IPS-11a (cell line): ENCODE data around the gene CST6.
"Not testable (repeated sequence)": the region's sequence is repeated elsewhere in the genome, so short reads cannot be mapped to it uniquely, and the experiment has no call there.

ENCODE experiments used
- H3K4me3 ChIP-seq: one replicate; pipeline ENCODE4 v1.5.1; 2013; ENCODE audit warnings: low read depth, low read length, control low read depth

Gene CST6

DNA sequence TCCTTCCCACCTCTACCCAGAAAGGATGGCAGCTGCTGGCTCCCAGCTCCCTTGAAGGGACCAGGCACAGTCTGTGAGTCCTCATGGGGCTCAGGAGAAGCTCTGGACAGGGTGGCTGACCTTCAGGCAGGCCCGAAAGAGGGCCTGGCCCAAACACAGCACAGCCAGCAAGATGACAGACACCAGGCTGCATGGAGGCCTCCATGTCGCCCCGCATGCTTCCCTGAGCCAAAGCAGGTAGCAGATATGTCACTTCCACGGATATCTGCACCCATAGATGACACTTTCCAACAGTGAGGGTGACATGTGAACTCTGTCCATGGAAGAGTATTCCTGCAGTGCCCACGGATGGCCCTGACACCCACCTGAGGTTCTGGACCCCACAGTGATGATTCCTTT, 28.2 kb upstream of the CST6 start:
- no peak overlapping the region for H3K4me3 ChIP-seq

GRCh38 chr11:65987336-65987735, 24.5 kb upstream of the CST6 start:
- H3K4me3 ChIP-seq, result no peak overlapping the region

GRCh38 chr11:65988791-65989592, 22.8 kb upstream of the CST6 start:
- H3K4me3 ChIP-seq, result no peak overlapping the region

DNA sequence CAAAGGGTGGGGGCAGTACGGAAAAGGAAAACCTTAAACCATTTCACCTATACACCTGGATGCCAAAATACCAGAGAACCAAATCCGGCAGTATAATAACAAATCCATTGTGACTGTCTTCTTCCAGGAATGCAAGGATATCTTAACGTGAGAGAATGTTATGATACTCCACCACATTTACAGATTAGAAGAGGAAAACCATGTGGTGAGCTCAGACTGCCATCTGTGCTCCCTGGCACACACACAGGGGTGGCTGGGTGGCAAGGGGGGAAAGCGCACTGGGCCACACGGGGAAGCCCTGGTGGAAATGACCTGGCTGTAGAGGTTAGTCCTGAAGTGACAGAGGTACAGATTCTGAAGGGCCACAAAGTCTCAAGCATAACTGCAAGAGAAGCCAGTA, 19.8 kb upstream of the CST6 start:
- H3K4me3 ChIP-seq, result no peak overlapping the region

GRCh38 chr11:65997286-65997685, 14.5 kb upstream of the CST6 start:
- no peak overlapping the region for H3K4me3 ChIP-seq

DNA sequence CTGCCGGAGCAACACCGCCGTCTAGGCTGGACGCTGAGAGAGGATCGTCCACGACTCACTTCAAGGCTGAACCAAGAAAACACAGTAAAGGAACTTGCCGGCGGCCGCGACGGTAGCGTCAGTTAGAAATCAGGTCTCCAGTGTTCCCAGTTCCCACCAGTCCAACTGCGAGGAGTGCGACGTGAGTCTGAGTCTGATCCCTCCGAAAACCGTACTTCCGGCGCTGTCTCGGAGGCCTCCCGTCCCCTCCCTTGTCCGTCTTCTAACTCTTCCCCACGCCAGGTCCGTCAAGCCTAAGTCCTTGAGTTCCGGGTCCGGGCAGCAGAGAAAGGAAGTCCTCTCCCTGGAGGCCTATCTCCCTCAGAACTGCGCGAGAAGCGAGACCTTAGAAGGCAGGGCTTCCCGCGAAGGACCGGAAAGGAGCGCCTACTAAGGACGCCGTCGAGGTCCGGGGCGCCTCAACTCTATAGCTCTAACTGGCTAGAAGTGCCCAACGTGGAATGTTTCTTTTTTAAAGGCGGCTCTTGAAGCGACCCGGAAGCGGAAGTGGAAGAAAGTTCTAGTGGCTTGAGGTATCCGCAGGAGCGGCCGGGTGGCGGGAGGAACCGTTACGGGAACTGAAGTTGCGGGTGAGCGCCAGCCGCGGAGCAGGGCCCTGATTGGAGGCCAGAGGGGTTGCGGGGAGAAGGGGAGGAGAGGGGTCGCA, 9.7 kb upstream of the CST6 start, which contains the start of the genes BANF1 and EIF1AD:
BANF1 (plus strand) TSS at position 562 of the 706 bp plus-strand sequence. CDS start 748 bp downstream, outside the sequence.
EIF1AD (minus strand) TSS at position 216 of the 706 bp plus-strand sequence. CDS start 1,768 bp downstream, outside the sequence.
- H3K4me3 ChIP-seq, result peak within 1 kb of the TSS; percentile 99

GRCh38 chr11:66002648-66003225, 9.1 kb upstream of the CST6 start:
- H3K4me3 ChIP-seq, result peak overlapping the region; percentile 99

DNA sequence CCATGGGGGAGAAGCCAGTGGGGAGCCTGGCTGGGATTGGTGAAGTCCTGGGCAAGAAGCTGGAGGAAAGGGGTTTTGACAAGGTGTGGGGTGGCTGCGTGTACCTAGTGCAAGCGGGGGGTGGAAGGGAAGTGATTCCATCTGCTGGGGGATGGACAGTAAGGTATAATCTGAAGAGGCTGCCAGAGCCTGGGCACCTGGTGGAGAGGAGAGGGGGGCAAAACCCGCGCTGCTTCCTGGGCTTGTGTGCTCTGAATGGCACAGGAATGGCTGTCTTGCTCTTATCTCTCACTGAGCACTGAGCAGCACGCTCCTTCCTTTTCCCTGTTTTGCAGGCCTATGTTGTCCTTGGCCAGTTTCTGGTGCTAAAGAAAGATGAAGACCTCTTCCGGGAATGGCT, 8.5 kb upstream of the CST6 start:
- H3K4me3 ChIP-seq, result peak overlapping the region; percentile 99

- no peak overlapping the region for H3K4me3 ChIP-seq
Measured at GRCh38 chr11:66004186-66004585, 7.6 kb upstream of the CST6 start.

DNA sequence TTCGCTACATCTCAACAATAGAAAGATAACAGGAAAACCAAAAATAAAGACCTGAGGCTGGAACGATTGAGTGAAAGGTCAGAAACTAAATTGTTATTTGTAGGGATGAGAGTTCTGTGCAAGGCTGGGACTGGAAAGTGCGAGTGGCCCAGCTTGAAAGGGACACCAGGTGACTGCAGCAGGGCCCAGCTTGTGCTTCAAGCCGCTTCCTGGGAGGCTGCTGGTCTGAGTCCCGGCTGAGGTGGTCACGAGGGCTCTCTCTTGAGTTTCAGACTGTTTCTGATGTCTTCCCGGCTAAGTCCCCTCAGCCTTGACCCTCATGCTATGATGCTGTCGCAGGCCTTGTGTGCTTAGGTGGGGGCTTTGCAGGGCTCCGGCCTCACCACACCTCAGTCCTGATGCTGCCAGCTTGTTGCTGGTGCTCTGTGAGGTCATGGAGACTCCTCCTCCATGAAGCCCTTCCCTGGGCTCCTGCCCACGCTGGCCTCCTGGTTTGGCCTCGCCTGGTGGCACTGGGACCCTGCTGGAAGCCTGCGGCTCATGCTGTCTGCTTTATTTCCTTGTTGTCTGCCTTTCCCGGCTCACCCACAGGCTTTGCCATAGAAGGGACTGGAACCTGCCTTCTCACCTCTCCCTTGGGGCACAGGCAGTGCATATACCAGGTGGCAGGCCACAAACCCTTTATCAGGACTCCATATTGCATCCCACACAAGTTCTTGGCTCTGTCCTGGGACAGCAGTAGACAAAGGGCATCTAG, 5.5 kb upstream of the CST6 start:
- H3K4me3 ChIP-seq, result no peak overlapping the region

GRCh38 chr11:66006891-66007176, 5.0 kb upstream of the CST6 start:
- no peak overlapping the region for H3K4me3 ChIP-seq

- H3K4me3 ChIP-seq, result no peak overlapping the region
Measured at GRCh38 chr11:66007201-66007634, 4.6 kb upstream of the CST6 start.

GRCh38 chr11:66008095-66008467, 3.7 kb upstream of the CST6 start:
- no peak overlapping the region for H3K4me3 ChIP-seq

DNA sequence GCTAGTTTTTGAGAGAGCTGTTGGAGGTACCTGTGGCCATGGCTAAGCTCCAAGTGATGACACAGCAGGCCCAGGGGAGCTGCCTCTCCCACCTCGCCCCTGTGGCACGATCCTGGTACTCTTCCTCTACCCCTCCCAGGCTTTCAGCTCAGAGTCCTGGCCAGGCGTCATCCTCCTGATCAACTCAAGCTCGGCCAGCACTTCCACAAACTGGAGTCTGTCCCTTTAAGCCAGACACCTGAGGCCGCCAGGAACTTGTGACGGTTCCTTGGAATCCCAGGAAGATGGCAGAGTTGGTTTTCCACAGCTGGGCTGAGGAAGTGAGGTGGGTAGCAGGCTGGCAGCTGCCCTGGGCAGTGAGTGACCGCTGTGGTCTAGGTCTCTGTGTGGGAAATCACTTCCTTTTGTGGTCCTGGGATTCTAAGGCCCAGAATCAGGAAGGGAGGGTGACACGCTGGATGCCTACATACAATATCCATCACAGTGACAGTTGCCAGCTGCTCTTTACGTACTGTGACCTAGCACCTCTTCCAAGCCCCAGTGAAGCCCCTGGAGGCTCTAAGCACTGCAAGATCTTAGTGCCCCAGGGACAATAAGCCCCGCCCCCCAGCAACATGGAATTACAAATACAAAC, 3.2 kb upstream of the CST6 start:
- no peak overlapping the region for H3K4me3 ChIP-seq

DNA sequence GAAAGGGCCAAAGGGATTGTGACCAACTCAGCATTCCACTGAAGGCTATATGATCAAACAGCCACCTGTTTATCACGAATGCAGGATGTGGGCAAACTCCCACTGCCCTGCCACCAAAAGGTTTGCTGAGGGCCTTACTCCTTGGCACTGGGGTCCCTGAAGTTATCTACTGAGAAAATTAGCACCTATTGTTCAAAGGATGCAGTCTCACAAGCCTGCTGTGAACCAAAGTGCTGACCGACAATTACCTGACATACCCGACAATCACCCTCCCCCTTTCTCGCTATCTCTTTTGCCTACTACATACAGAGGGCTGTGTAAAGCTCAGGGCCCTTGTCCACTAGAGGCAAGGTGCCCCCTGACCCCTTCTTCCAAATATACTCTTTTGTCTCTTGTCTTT, 1.8 kb upstream of the CST6 start:
- not testable (repeated sequence) for H3K4me3 ChIP-seq

DNA sequence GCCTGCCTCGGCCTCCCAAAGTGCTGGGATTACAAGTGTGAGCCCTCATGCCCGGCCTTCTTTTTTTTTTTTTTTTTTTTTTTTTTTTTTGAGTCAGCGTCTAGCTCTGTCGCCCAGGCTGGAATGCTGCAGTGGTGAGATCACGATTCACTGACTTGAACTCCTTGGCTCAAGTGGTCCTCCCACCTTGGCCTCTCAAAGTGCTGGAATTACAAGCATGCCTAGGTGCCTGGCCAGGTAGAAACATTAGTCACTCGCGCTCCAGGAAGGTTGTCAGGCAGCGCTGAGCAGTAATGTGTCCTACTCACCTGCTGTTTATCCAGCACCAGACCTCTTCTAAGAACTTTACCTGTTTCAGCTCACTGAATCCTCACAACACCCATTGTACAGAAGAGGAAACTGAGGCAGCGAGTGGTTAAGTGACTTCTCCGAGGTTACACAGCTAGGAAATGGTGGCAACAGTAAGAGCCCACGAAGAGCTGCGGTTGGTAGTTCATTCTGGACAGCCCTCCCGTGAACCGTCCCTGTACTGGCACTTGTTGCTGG, 496 bp upstream of the CST6 start:
- H3K4me3 ChIP-seq, result no peak overlapping the region

- H3K4me3 ChIP-seq, result no peak overlapping the region
Measured at GRCh38 chr11:66012371-66012945, 650 bp downstream of the CST6 start.

- H3K4me3 ChIP-seq, result no peak overlapping the region
Measured at GRCh38 chr11:66012946-66013761, 1.3 kb downstream of the CST6 start.

GRCh38 chr11:66013762-66014100, 1.9 kb downstream of the CST6 start:
- no peak overlapping the region for H3K4me3 ChIP-seq
